Renal cortex interstitium (tissue), 11 donors: ENCODE results near the gene RAB31. TPM values are rescaled to one million over a fixed set of nuclear protein-coding genes. Genes with fewer than 3 reads are reported as not detected.

ENCODE experiments used
- DNase-seq, 11 donors: peaks; one replicate each; pipeline ENCODE4 v3.0.0-alpha.2; 2013; ENCODE audit warnings: low read depth in 9 of 11, low spot score in 4 of 11; ENCODE audit errors: extremely low read depth in 1 of 11
- polyA plus RNA-seq, 3 donors: library from polyadenylated mRNA; unstranded; fragments of 120-200 nt; gene quantifications; one replicate each; pipeline ENCODE4 v1.2.1, GENCODE V29; 2013; ENCODE audit not compliant: insufficient read length in 3 of 3

The RAB31 gene
- polyA plus RNA-seq, 3 donors: 25.3 to 30.7 (median 30.4) TPM

- DNase-seq: no peak
Observed at GRCh38 chr18:9706081-9706935, 1.8 kb upstream of the RAB31 start.

DNA sequence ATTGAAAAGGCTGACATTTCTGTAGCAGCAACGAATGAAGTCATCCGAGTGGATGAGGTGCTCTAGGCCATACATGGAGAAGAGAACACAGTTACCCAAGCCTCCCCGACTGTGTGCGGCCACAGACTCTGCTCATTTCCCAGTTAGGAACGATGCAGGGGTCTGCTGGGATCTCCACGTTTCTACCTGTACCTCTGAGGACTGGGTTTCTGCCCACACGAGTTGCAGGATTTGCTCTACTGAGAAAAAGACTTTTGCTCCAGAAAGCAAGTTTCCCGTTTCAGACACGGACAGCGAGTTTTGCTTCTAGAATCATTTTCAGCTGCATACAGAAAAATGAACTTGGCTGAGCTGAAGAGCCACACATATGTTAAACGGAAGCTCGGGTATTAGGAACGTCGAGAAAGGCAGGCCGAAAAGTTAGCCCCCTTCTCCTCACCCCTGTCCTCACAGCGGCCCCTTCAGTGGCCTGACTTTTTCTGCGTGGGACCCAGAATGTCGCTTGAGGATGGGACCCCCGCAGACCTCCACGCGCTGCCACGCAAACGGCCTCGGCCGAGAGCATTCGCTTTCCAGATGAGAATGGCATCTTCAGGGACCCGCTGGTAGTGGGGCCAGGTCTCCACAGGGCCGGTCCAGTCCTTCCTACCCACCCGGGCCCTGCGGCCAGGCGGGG is 582 bp upstream of the RAB31 start:
- DNase-seq: no peak

- DNase-seq: no peak
Observed at GRCh38 chr18:9708434-9709303, 568 bp downstream of the RAB31 start.

- no peak for DNase-seq
Observed at GRCh38 chr18:9709304-9709877, 1.3 kb downstream of the RAB31 start.

DNA sequence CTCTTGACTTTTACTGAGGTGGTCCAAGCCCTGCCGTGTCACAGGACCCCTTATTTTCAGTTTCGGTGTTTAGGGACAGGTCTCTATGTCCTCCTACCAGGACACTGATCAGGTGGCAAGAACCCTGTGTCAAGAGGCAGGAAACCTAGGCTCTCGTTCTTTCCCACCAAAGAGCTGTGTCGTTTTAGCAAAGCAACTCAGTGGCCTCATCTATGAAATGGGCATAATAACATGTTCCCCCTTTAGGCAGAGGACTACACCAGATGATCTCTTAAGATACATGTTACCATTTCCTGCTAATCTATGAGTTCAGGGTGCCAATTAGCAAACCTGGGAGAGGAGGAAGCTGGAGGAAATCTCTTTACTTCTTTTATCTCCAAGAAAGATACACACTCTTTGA is 1.9 kb downstream of the RAB31 start:
- no peak for DNase-seq

GRCh38 chr18:9711361-9712129 is 3.4 kb downstream of the RAB31 start:
- no peak for DNase-seq

DNA sequence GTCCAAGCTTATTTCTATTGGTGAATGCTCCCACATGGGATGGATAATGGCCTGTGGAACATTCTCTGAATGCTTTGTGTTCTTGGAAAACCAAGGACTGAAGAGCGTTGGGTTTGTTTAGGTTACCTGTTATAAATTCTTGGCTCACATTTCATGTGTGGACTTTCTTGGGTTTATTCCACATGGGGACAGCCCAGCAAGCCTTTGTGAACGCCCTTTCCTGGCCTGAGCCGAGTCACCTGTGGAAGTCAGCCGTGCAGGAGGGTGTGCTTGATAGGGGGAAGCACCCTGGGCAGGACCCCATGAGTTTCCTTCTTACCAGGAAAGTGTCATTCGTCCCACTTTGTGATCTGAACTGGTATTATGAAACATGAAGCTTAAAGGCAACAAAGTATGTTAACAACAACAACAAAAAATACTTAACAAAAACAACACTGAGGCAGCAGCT is 4.1 kb downstream of the RAB31 start:
- DNase-seq: no peak

DNA sequence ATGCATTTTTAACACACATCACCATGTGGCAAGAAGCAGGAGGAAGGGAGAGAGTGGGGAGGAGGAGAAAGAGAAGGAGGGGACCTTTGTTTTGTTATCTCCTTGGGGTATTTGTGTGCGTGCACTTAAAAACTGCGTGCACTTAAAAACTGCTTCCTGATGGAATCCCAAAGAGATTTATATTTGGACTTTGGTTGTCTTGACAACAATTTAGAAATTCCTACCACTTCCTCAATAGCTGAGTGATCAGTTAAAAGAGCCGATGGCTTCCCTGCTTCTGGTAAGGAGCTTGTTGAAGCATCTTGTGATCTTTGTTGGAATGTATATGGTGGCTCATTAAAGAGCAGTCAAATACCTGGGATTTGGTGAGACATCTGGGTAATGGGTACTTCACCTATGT is 4.5 kb downstream of the RAB31 start:
- no peak for DNase-seq

DNA sequence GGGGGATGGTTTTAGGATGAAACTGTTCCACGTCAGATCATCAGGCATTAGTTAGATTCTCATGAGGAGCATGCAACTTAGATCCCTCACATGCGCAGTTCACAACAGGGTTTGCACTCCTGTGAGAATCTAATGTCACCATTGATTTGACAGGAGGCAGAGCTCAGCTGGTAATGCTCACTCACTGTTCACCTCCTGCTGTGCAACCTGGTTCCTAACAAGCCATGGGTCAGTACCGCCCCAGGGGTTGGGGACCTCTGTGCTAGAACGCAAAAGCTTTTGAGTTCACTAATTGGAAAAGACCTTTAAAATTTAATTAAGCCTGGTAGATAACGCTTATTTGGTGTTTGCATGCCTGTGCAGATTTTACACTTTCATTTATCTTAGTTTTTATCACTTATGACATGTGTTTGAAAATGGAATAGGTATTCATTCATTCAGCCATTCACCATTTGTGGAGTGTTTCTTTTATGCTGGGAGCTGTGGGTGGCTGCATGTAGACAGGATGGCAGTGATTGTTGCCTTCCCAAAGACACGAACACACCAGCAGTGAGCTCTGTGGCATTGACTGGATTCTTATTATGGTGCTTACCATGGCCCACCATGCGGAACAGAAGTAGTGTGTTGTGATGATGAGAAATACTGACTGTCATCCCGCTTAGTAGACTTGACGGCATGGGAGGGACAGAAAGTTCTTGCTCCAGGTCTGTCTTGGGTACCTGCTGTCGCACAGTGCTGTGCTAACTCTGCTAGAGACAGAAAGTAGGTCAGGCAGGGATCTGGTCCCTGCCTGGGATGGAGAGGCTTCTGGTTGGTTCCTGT is 6.4 kb downstream of the RAB31 start:
- DNase-seq: no peak

DNA sequence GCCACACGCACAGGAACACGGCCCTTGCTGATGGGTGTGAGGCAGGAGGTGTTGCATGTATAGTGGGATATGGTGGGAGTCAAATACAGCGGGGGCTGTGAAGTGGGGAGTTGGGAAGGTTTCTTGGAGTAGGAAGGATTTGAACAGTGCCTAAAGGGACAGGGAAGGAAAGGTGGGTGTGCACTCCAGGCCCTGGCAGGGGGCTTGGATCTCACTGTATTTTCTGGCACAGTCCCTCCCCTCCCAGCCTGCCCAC is 6.9 kb downstream of the RAB31 start:
- DNase-seq: no peak

DNA sequence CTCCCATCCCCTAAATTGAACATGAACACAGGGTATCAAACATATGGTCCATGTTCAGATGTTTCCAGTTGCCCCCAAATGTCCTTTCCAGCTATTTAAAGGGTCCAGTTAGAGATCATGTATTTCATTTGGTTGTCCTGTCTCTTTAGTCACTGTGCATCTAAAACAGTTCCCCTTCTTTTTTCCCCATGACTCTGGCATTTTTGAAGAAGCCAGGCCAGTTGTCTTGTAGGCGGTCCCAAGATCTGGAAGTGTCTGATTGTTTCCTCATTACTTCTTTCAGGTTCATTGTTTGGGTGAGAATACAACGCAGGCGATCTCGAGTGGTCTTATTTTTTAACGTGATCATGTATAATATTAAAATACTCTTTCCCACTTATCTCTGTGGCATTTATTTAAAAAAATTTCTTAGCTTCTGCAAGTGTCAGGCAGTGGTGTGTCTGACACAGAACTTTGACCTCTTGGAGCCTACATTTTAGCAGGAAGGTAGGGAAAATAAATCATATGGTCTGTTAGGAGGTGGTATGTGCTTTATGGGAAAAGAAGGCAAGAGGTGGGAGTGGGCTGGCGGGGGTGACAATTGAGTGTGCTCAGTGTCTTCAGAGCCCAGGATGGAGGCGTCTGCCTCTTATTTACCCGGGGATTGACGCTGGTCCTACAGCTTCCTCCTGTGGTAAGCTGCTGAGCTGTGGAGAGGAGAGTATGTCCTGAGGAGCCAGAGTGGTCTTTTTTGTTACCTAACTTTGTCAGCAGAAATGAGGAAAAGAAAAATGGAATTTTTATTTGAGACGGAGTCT is 8.1 kb downstream of the RAB31 start:
- no peak for DNase-seq

DNA sequence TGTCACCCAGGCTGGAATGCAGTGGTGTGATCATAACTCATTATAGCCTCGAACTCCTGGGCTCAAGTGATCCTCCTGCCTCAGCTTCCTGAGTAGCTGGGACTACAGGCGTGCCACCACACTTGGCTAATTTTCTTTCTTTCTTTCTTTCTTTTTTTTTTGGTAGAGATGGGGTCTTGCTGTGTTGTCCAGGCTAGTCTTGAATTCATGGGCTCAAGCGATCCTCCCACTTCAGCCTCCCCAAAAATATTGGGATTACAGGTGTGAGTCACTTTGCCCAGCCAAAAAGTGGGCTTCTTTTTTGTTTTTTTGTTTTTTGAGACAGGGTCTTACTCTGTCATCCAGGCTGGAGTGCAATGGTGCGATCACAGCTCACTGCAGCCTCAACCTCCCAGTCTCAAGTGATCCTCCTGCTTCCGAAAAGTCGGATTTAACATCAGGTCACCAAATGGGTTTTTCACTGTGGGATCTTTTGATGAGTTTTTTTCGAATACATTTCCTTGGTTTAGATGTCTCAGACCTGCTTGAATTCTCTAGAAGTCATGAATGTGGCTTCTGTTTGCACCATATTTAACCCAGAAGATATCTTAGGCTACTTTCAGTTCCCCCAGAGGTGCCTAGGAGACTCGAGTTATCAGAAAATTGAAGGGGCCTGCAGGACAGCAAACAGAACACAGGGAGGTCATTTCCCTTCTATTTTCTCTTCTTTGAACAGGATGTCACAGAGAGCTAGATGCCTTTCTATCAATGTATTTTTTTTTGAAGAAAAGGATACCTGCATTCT is 8.9 kb downstream of the RAB31 start:
- DNase-seq: no peak

DNA sequence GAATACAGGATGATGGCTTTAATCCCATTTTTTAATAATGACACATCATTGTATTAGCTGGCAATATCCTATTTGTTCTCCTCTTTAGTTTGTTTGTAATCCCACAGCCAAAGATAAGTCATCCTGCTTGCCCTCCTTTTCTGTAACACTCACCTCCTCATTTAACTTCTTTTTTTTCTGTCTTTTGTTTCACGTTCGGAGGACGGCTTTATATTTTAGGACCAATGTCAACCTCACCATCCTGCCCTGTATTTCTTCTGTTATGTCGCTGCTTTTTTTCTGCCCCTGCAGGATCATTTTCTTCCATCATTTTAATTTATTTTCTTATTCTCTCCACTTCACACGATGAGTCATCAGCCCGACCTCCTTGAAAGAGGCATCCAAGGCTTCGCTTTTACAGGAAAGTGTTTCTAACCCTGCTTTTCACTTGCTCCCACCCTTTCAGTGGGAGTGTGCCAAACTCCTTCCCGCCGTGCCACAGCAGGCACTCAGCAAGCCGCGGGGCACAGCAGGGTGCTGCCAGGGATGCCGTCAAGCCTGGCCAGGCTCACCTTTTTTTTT is 11.4 kb downstream of the RAB31 start:
- DNase-seq: no peak

- DNase-seq: no peak
Observed at GRCh38 chr18:9720327-9720726, 12.2 kb downstream of the RAB31 start.

- DNase-seq: no peak
Observed at GRCh38 chr18:9721893-9722550, 13.9 kb downstream of the RAB31 start.

- DNase-seq: no peak
Observed at GRCh38 chr18:9722691-9723090, 14.6 kb downstream of the RAB31 start.
